Thyroid gland (tissue), 4 donors: ENCODE measurements around the gene DGKQ.

ENCODE experiments used
- CTCF ChIP-seq, 6 experiments: fragments of 200-600 bp in 3 of 6; fragments of 450-650 bp in 3 of 6; sonication (generic) in 3 of 6; IDR thresholded peaks; one replicate each; pipeline ENCODE4 v1.5.1; 2016 to 2019; ENCODE audit warnings: antibody characterized with exemption in 6 of 6, mild to moderate bottlenecking in 2 of 6, inconsistent platforms in 1 of 6, moderate library complexity in 1 of 6
- POLR2A ChIP-seq, 2 donors: fragments of 450-650 bp; IDR thresholded peaks; one replicate each; pipeline ENCODE4 v1.6.1; 2017; ENCODE audit warnings: antibody characterized with exemption in 2 of 2, mild to moderate bottlenecking in 2 of 2, moderate library complexity in 1 of 2

DNA sequence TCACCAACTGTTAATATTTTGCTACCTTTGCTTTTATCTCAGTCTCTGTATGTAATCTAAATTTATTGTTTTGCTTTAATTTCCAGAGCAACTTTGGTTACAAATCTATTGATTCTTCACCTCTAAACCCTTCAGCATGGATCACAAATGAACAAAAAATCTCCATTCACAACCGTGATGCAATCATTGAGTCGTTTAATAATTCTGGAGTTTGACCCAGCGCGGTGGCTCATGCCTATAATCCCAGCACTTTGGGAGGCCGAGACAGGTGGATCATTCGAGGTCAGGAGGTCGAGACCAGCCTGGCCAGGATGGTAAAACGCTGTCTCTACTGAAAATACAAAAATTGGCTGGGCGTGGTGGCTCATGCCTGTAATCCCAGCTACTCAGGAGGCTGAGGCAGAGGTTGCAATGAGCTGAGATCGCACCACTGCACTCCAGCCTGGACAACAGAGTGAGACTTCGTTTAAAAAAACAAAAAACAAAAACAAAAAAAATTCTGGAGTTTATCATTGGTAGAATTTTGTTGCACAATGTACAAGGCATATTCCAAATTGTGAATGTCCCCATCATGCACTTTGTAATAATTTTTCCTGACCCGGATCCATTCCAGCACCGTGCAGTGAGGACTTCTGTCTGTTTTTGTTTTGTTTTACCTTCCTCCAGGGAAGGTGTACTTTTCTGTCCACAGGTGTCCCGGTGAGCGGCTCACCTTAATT, 11.1 kb upstream of the DGKQ start:
- no peak for TF ChIP-seq POLR2A (IDR thresholded peaks at IDR 0.05)
- no peak for TF ChIP-seq CTCF (IDR thresholded peaks at IDR 0.05)
